Measurements from ENCODE around the gene CEP290.
A peak's percentile ranks its signal among the peaks of the same experiment; 100 is the strongest.

Gene CEP290

DNA sequence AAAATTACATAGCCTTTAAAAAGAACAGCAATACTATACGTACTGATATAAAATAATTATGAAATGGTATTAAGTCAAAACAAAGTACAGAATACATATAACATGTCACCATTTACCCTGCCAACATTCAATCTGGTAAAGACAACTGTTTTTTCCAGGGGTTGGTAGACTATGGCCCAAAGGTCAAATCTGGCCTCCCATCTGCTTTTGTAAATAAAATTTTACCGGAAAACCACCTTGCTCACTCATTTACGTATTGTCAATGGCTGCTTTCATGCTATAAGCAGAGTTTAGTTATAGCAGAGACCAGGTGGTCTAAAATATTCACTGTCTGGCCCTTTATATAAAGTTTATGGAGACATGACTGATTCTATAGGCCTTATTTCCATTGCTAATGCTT is 14.0 kb downstream of the CEP290 start:
- TF ChIP-seq SUZ12 (IDR thresholded peaks at IDR 0.05) (no peak), BHLHE40 (IDR thresholded peaks at IDR 0.05; ENCODE audit: borderline replicate concordance) (no peak), ARNT (IDR thresholded peaks at IDR 0.05) (no peak), ZNF384 (IDR thresholded peaks at IDR 0.05) (no peak), NFRKB (IDR thresholded peaks at IDR 0.05) (no peak), FOXM1 (IDR thresholded peaks at IDR 0.05; ENCODE audit: borderline replicate concordance) (no peak), HDGF (IDR thresholded peaks at IDR 0.05; ENCODE audit: borderline replicate concordance) (no peak), SP1 (IDR thresholded peaks at IDR 0.05) (no peak), ELF4 (IDR thresholded peaks at IDR 0.05) (no peak)
- TF ChIP-seq, protein P1, sequence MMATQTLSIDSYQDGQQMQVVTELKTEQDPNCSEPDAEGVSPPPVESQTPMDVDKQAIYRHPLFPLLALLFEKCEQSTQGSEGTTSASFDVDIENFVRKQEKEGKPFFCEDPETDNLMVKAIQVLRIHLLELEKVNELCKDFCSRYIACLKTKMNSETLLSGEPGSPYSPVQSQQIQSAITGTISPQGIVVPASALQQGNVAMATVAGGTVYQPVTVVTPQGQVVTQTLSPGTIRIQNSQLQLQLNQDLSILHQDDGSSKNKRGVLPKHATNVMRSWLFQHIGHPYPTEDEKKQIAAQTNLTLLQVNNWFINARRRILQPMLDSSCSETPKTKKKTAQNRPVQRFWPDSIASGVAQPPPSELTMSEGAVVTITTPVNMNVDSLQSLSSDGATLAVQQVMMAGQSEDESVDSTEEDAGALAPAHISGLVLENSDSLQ (IDR thresholded peaks at IDR 0.05): no peak
- ChIA-PET CTCF (no interaction called here), POLR2A (no interaction called here)
- no peak for DNase-seq (ENCODE audit: extremely low spot score)

GRCh38 chr12:88127099-88127498 is 14.8 kb downstream of the CEP290 start:
- CTCF ChIA-PET: no interaction called here
- TF ChIP-seq HDGF (IDR thresholded peaks at IDR 0.05; ENCODE audit: borderline replicate concordance) (no peak), ELF4 (IDR thresholded peaks at IDR 0.05) (no peak), FOXA1 (IDR thresholded peaks at IDR 0.05) (no peak), FOXK2 (IDR thresholded peaks at IDR 0.05) (no peak), NFRKB (IDR thresholded peaks at IDR 0.05) (no peak), ARNT (IDR thresholded peaks at IDR 0.05) (no peak), L3MBTL2 (conservative IDR thresholded peaks at IDR 0.05) (no peak), SUZ12 (IDR thresholded peaks at IDR 0.05) (no peak), CTBP1 (IDR thresholded peaks at IDR 0.05; ENCODE audit: borderline replicate concordance) (no peak), FOXM1 (IDR thresholded peaks at IDR 0.05; ENCODE audit: borderline replicate concordance) (no peak), SP1 (IDR thresholded peaks at IDR 0.05) (no peak), BHLHE40 (IDR thresholded peaks at IDR 0.05; ENCODE audit: borderline replicate concordance) (no peak), LEF1 (IDR thresholded peaks at IDR 0.05; ENCODE audit: borderline replicate concordance) (no peak), TARDBP (IDR thresholded peaks at IDR 0.05) (no peak), ZNF384 (IDR thresholded peaks at IDR 0.05) (no peak)
- TF ChIP-seq, protein P1 (IDR thresholded peaks at IDR 0.05): no peak
- POLR2A ChIA-PET: no interaction called here
- no peak for DNase-seq (ENCODE audit: extremely low spot score)

- no peak for TF ChIP-seq FOXM1 (IDR thresholded peaks at IDR 0.05; ENCODE audit: borderline replicate concordance)
- no peak for TF ChIP-seq ELF4 (IDR thresholded peaks at IDR 0.05)
- TF ChIP-seq ZNF384 (IDR thresholded peaks at IDR 0.05): no peak
- no peak for TF ChIP-seq SP1 (IDR thresholded peaks at IDR 0.05)
- no peak for TF ChIP-seq L3MBTL2 (conservative IDR thresholded peaks at IDR 0.05)
- DNase-seq (ENCODE audit: extremely low spot score): no peak
- ChIA-PET CTCF (no interaction called here), POLR2A (interaction anchor here (1.0 kb wide), 1 partner anchor 19 kb away, joined by 4 read pairs; the partner anchor contains the start of genes CEP290 and TMTC3)
These were observed 19.2 kb downstream of the CEP290 start for GRCh38 chr12:88122666-88123065.

- CTCF ChIA-PET: no interaction called here
- TF ChIP-seq SP1 (IDR thresholded peaks at IDR 0.05): no peak
- TF ChIP-seq, protein P1 (IDR thresholded peaks at IDR 0.05): no peak
- no peak for TF ChIP-seq BHLHE40 (IDR thresholded peaks at IDR 0.05; ENCODE audit: borderline replicate concordance)
- no peak for TF ChIP-seq FOXK2 (IDR thresholded peaks at IDR 0.05)
- no peak for TF ChIP-seq ELF4 (IDR thresholded peaks at IDR 0.05)
- DNase-seq (ENCODE audit: extremely low spot score): no peak
- POLR2A ChIA-PET: no interaction called here
These were observed 28.0 kb downstream of the CEP290 start for GRCh38 chr12:88113871-88114270.

DNA sequence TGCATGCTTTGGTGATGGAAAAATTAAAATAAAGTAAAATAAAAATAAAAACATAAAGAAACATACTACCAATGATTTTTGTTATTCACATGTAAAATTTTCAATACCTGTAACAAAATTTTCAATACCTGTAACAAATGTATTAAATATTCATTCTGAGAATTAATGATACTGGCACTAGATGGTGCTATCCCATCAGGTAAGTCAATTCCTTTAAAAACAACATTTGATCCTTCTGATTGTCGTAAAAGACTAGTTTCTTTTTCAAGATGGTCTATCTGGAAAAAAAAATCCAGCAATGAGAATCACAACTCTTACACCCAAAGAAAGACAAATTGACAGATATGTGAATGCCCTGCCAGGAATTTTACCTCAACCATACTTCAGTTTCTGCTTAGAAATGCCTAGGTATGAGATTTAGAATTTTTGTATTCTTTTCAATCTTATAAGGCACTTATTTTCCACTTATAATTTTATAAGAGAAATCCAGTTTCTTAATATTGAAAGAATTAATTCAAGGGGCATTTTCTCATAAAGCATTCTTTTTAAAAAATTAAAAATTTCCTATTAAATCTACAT is 30.7 kb downstream of the CEP290 start:
- POLR2A ChIA-PET: no interaction called here
- TF ChIP-seq, protein P1 (IDR thresholded peaks at IDR 0.05): no peak
- TF ChIP-seq FOXM1 (IDR thresholded peaks at IDR 0.05; ENCODE audit: borderline replicate concordance) (no peak), FOXA1 (IDR thresholded peaks at IDR 0.05) (no peak), L3MBTL2 (conservative IDR thresholded peaks at IDR 0.05) (no peak), SUZ12 (IDR thresholded peaks at IDR 0.05) (no peak), HDGF (IDR thresholded peaks at IDR 0.05; ENCODE audit: borderline replicate concordance) (no peak), ZNF384 (IDR thresholded peaks at IDR 0.05) (no peak), NFRKB (IDR thresholded peaks at IDR 0.05) (no peak)
- CTCF ChIA-PET: no interaction called here
- DNase-seq (ENCODE audit: extremely low spot score): peak; percentile 6

DNA sequence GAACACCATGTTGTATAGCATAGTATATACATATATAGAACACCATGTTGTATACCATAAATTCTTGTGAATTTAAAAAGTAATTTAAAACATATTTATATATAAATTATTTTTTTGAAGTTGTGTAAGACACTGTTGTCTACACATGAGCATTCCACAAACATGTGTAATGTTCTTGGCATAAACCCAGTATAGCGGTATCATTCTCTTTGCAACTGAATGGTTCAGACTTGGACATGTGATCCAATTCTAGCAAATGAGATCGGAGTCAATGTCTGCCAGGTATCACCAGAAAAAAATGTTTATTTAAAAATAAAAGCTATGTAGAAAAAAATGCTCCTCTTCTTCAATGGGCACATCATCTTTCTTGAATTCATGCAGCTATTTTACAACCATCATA is 33.9 kb downstream of the CEP290 start:
- ChIA-PET POLR2A (no interaction called here), CTCF (no interaction called here)
- no peak for TF ChIP-seq ZNF384 (IDR thresholded peaks at IDR 0.05)
- no peak for TF ChIP-seq HDGF (IDR thresholded peaks at IDR 0.05; ENCODE audit: borderline replicate concordance)
- no peak for TF ChIP-seq FOXK2 (IDR thresholded peaks at IDR 0.05)
- TF ChIP-seq NFRKB (IDR thresholded peaks at IDR 0.05): no peak
- TF ChIP-seq FOXM1 (IDR thresholded peaks at IDR 0.05; ENCODE audit: borderline replicate concordance): no peak
- TF ChIP-seq SP1 (IDR thresholded peaks at IDR 0.05): no peak
- no peak for TF ChIP-seq L3MBTL2 (conservative IDR thresholded peaks at IDR 0.05)
- TF ChIP-seq ARNT (IDR thresholded peaks at IDR 0.05): no peak
- no peak for TF ChIP-seq CTBP1 (IDR thresholded peaks at IDR 0.05; ENCODE audit: borderline replicate concordance)
- DNase-seq (ENCODE audit: extremely low spot score): no peak
